K562 (cell line): ENCODE data around the gene COQ7. TPM values are rescaled to one million over a fixed set of nuclear protein-coding genes. Genes with fewer than 3 reads are reported as not detected.

ENCODE experiments used
- ATAC-seq: fragments of 200-7000 bp; cut with Tn5 transposase; 3 replicates; pipeline ENCODE4 v1.9.1; 2020; ENCODE audit warnings: moderate library complexity
- BruUV-seq: library from RNA; stranded (reverse); fragments of 400-500 nt; replicated peaks from 2 replicates; lab custom pipeline; 2021; lab: Mats Ljungman, UMichigan
- CTCF ChIA-PET: fragments of 300-600 bp; formaldehyde crosslinking; extraction: SDS; loops from one replicate; lab custom pipeline; 2021; ENCODE audit warnings: low intra/inter-chr PET ratio; lab: Yijun Ruan, JAX
- POLR2A ChIA-PET: fragments of 300-600, 350-650 bp; sonication (Branson Sonifier 250); formaldehyde crosslinking; extraction: SDS; loops from one replicate; lab custom pipeline; 2021; ENCODE audit warnings: antibody characterized with exemption, inconsistent platforms; lab: Yijun Ruan, JAX
- DNase-seq, 4 experiments: peaks; one replicate each; pipeline versions ENCODE4 v3.0.0 to v3.0.0-alpha.2; 2011 to 2018; ENCODE audit warnings: low spot score in 3 of 4, mixed read lengths in 3 of 4; ENCODE audit errors: extremely low read depth in 1 of 4
- FAIRE-seq: peaks from 2 replicates; lab custom pipeline; 2011; peaks lifted over from hg19 to GRCh38; lab: Jason Lieb, UNC
- H2AFZ ChIP-seq: 2 replicates; pipeline ENCODE4 v1.6.0; 2011; ENCODE audit warnings: low read depth, low read length, control low read depth, inconsistent platforms
- H3K27ac ChIP-seq: fragments of 200-600 bp; 3 replicates; pipeline ENCODE4 v1.8.0; 2011; ENCODE audit warnings: low read depth, mild to moderate bottlenecking, control low read depth, inconsistent platforms, low read length, moderate library complexity, mixed read lengths; ENCODE audit errors: extremely low read depth
- H3K27me3 ChIP-seq, 2 experiments: fragments of 300-600 bp in 1 of 2; 2 replicates in 1 of 2; 3 replicates in 1 of 2; pipeline versions ENCODE4 v1.6.0 to v1.8.0; 2011; ENCODE audit warnings: inconsistent platforms in 2 of 2, low read length in 2 of 2, mild to moderate bottlenecking in 1 of 2, mixed read lengths in 1 of 2, moderate library complexity in 1 of 2; ENCODE audit not compliant: control insufficient read depth in 2 of 2, insufficient read depth in 2 of 2
- H3K36me3 ChIP-seq: fragments of 300-600 bp; 3 replicates; pipeline ENCODE4 v1.8.0; 2011; ENCODE audit warnings: mild to moderate bottlenecking, low read length, inconsistent platforms; ENCODE audit not compliant: control insufficient read depth, insufficient read depth
- H3K4me1 ChIP-seq, 2 experiments: fragments of 200-600 bp in 1 of 2; replicated peaks in 1 of 2; 2 replicates in 1 of 2; 3 replicates in 1 of 2; pipeline versions ENCODE4 v1.5.1 to v1.8.0; 2011; ENCODE audit warnings: inconsistent platforms in 2 of 2, low read length in 2 of 2, mild to moderate bottlenecking in 1 of 2, mixed read lengths in 1 of 2, moderate library complexity in 1 of 2; ENCODE audit not compliant: control insufficient read depth in 2 of 2, insufficient read depth in 2 of 2
- H3K4me2 ChIP-seq: 2 replicates; pipeline ENCODE4 v1.6.1; 2011; ENCODE audit warnings: low read length, control low read depth, inconsistent platforms, mixed read lengths; ENCODE audit not compliant: insufficient read depth
- H3K4me3 ChIP-seq: fragments of 200-600 bp; sonication (generic), shearing (Covaris generic); 2 replicates; pipeline ENCODE4 v1.5.1; 2016; ENCODE audit warnings: control low read depth, inconsistent platforms
- H3K79me2 ChIP-seq: fragments of 200-600 bp; 3 replicates; pipeline ENCODE4 v1.8.0; 2011; ENCODE audit warnings: low read length, inconsistent platforms; ENCODE audit not compliant: control insufficient read depth, insufficient read depth
- H3K9ac ChIP-seq, 2 experiments: 2 replicates each; pipeline versions ENCODE4 v1.6.0 to v1.6.1; 2011; ENCODE audit warnings: low read depth in 2 of 2, low read length in 2 of 2, control low read depth in 1 of 2, inconsistent platforms in 1 of 2, mild to moderate bottlenecking in 1 of 2, mixed read lengths in 1 of 2; ENCODE audit not compliant: insufficient read depth in 1 of 2
- H3K9me1 ChIP-seq: one replicate; pipeline ENCODE4 v1.6.0; 2011; ENCODE audit warnings: inconsistent platforms, mild to moderate bottlenecking, low read length, moderate library complexity; ENCODE audit not compliant: control insufficient read depth, insufficient read depth
- H3K9me3 ChIP-seq: replicated peaks from 2 replicates; pipeline ENCODE4 v1.5.1; 2011; ENCODE audit warnings: low read depth, low read length, inconsistent platforms; ENCODE audit not compliant: control insufficient read depth, insufficient read depth
- H4K20me1 ChIP-seq: replicated peaks from 2 replicates; pipeline ENCODE4 v1.6.1; 2011; ENCODE audit warnings: low read length, inconsistent platforms, mixed read lengths; ENCODE audit not compliant: control insufficient read depth, insufficient read depth
- CBX3 ChIP-seq, 2 experiments: IDR thresholded peaks; 1 replicate in 1 of 2; 2 replicates in 1 of 2; pipeline ENCODE4 v1.6.1; 2012; ENCODE audit warnings: inconsistent platforms in 2 of 2, low read length in 2 of 2, borderline replicate concordance in 1 of 2, control low read depth in 1 of 2
- THAP7 ChIP-seq: fragments of 250-450 bp; sonication (Bioruptor Pico); IDR thresholded peaks from 2 replicates; pipeline ENCODE4 v1.5.0; 2021
- TOE1 ChIP-seq, 2 experiments: fragments of 450-650 bp in 1 of 2; sonication (generic) in 1 of 2; formaldehyde crosslinking in 1 of 2; IDR thresholded peaks; 2 replicates each; pipeline versions ENCODE4 v1.7.1 to v1.8.0; 2016 to 2022; ENCODE audit warnings: borderline replicate concordance in 2 of 2, mild to moderate bottlenecking in 2 of 2, antibody characterized with exemption in 1 of 2, inconsistent platforms in 1 of 2, low read depth in 1 of 2, missing genetic modification reagents in 1 of 2, moderate library complexity in 1 of 2
- TRIM24 ChIP-seq, 2 experiments: fragments of 450-650 bp; IDR thresholded peaks; 2 replicates each; pipeline ENCODE4 v1.6.1; 2016
- TRIM28 ChIP-seq: fragments of 450-650 bp; IDR thresholded peaks from 2 replicates; pipeline ENCODE4 v1.6.1; 2017
- in situ Hi-C: fragments of 300-500 bp; cut with MboI; formaldehyde crosslinking; loops from 4 replicates; pipeline ENCODE4 v1.15.0; 2018; ENCODE audit warnings: inconsistent platforms, mixed read lengths
- intact Hi-C: fragments of 100-400 bp; cut with micrococcal nuclease; formaldehyde crosslinking; loops from 2 replicates; pipeline ENCODE4 v1.14.2; 2022
- polyA plus RNA-seq, 8 experiments: library from polyadenylated mRNA; depleted of rRNA in 4 of 8; stranded (reverse) in 5 of 8; unstranded in 3 of 8; fragments of >200 nt; fragmentation: Nextera tagmentation in 2 of 8; fragmentation: Illumina TruSeq in 1 of 8; extraction: Ambion mirVana in 2 of 8; extraction: Trizol in 1 of 8; gene quantifications; 2 replicates each; pipeline versions ENCODE4 v1.2.1 to v1.2.3, GENCODE V29; 2011 to 2014; ENCODE audit warnings: inconsistent platforms in 1 of 8, missing spikeins in 1 of 8
- total RNA-seq, 7 experiments: library from RNA; depleted of rRNA in 6 of 7; stranded (reverse); fragments of >200 nt in 6 of 7; fragmentation: Illumina TruSeq in 2 of 7; extraction: Trizol in 2 of 7; gene quantifications; 2 replicates each; pipeline versions ENCODE4 v1.2.1 to v1.2.3, GENCODE V29; 2011 to 2021; ENCODE audit warnings: low replicate concordance in 1 of 7
- TF ChIP-seq, protein P1 (sequence below): fragments of 450-650 bp; formaldehyde crosslinking; IDR thresholded peaks from 2 replicates; pipeline ENCODE4 v1.4.0; 2020; ENCODE audit warnings: mild to moderate bottlenecking, mixed read lengths
- TF ChIP-seq, protein P2 (sequence below): sonication (generic); formaldehyde crosslinking; IDR thresholded peaks from 2 replicates; pipeline ENCODE4 v1.5.0; 2020; ENCODE audit warnings: missing genetic modification reagents

Gene COQ7
- total and polyA plus RNA-seq, 9 of the 15 experiments (the other 6 are each of a cell fraction or from before 2014, with no cell fraction given): 2.3 to 26.1 (median 15.2) TPM

- ChIA-PET CTCF (no interaction called here), POLR2A (interaction anchor here (1.2 kb wide), 1 partner anchor 9 kb away, joined by 3 read pairs; no protein-coding TSS in a partner anchor)
- H3K27ac ChIP-seq: no peak overlapping the region
- TF ChIP-seq, protein P1, sequence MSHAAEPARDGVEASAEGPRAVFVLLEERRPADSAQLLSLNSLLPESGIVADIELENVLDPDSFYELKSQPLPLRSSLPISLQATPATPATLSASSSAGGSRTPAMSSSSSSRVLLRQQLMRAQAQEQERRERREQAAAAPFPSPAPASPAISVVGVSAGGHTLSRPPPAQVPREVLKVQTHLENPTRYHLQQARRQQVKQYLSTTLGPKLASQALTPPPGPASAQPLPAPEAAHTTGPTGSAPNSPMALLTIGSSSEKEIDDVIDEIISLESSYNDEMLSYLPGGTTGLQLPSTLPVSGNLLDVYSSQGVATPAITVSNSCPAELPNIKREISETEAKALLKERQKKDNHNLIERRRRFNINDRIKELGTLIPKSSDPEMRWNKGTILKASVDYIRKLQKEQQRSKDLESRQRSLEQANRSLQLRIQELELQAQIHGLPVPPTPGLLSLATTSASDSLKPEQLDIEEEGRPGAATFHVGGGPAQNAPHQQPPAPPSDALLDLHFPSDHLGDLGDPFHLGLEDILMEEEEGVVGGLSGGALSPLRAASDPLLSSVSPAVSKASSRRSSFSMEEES (CRISPR knock-in tag): peak; percentile 66
- peak in 1 of 2 experiments; percentile 88; a peak in 2 of 3 replicates for TF ChIP-seq CBX3 (IDR thresholded peaks at IDR 0.05; ENCODE audit: borderline replicate concordance in 1 of 2, low read length in 2 of 2)
- TF ChIP-seq THAP7: no peak
- TF ChIP-seq, protein P2, sequence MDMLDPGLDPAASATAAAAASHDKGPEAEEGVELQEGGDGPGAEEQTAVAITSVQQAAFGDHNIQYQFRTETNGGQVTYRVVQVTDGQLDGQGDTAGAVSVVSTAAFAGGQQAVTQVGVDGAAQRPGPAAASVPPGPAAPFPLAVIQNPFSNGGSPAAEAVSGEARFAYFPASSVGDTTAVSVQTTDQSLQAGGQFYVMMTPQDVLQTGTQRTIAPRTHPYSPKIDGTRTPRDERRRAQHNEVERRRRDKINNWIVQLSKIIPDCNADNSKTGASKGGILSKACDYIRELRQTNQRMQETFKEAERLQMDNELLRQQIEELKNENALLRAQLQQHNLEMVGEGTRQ (CRISPR knock-in tag): peak; percentile 60
- TF ChIP-seq TRIM28: peak; percentile 53; the same call in 1 of the 2 replicates
- TF ChIP-seq TOE1 (IDR thresholded peaks at IDR 0.05; ENCODE audit: borderline replicate concordance): peak; percentile 59; the same call in 1 of the 2 replicates
- no peak for TF ChIP-seq TOE1 (CRISPR knock-in tag; IDR thresholded peaks at IDR 0.05; ENCODE audit: borderline replicate concordance, low read depth)
- TF ChIP-seq TRIM24 (IDR thresholded peaks at IDR 0.05): peak in 1 of 2 experiments; percentile 35; a peak in 1 of 4 replicates
Observed at GRCh38 chr16:19126300-19126699, 58.9 kb downstream of the COQ7 start.

More at GRCh38 chr16:19126300-19126699, 58.9 kb downstream of the COQ7 start:
- Histone ChIP-seq H3K9ac (no peak overlapping the region), H3K4me2 (no peak overlapping the region), H3K36me3 (no peaks in the 10 kb centered on the region), H3K9me1 (no peaks in the 10 kb centered on the region), H3K4me1 (peaks cover 5 to 11% of the 10 kb centered on the region in 2 experiments; a peak in 4 of 5 replicates), H3K27me3 (no peaks in the 10 kb centered on the region), H3K79me2 (no peaks in the 10 kb centered on the region), H2AFZ (no peak overlapping the region), H3K9me3 (0 out of 2 replicates have a peak, but pooled peaks cover 3% of the 10 kb centered on the region), H3K4me3 (no peak overlapping the region), H4K20me1 (no peaks in the 10 kb centered on the region)
- FAIRE-seq: no peak
- BruUV-seq: no TSS peak
- peak in 2 of 4 experiments; percentile 47 to 54 for DNase-seq
- no peak for ATAC-seq
- in situ Hi-C loops (no loop called here), intact Hi-C loops (no loop called here)
